ENCODE data around the gene FAT4. TPM values are rescaled to one million over a fixed set of nuclear protein-coding genes. Genes with fewer than 3 reads are reported as not detected.

The FAT4 gene
- total and polyA plus RNA-seq, 2 donors (not counting 1 experiment from before 2014, with no cell fraction given): 0.02 TPM; not detected in 1

GRCh38 chr4:125344198-125344597 lies 29.4 kb downstream of the FAT4 start:
- ATAC-seq (ENCODE audit: low read depth) (no peak), DNase-seq (no peak)
- whole genome bisulfite sequencing (ENCODE audit: insufficient coverage): no CpG with 5 or more reads among the region's 2 CpGs
- Histone ChIP-seq H3K27me3 (replicated peaks in 1 of 4; ENCODE audit: control extremely low read depth in 1 of 4, control insufficient read depth in 3 of 4, insufficient read depth in 4 of 4, low read length in 3 of 4) (no peaks in the 10 kb centered on the region), H3K9ac (ENCODE audit: low read length) (no peak overlapping the region), H2AFZ (ENCODE audit: insufficient read depth, low read depth, low read length, poor library complexity, severe bottlenecking) (no peak overlapping the region), H4K20me1 (ENCODE audit: control insufficient read depth, insufficient read depth, low read length, poor library complexity, severe bottlenecking) (no peaks in the 10 kb centered on the region), H3K27ac (ENCODE audit: low read length in 2 of 2) (no peak overlapping the region), H3K4me3 (ENCODE audit: control extremely low read depth in 1 of 5, extremely low read depth in 1 of 5, insufficient read depth in 1 of 5, low read depth in 2 of 5, low read length in 4 of 5) (no peak overlapping the region), H3K36me3 (replicated peaks in 1 of 2; ENCODE audit: control extremely low read depth in 1 of 2, control insufficient read depth in 1 of 2, extremely low read depth in 1 of 2, insufficient read depth in 2 of 2, low read length in 1 of 2) (no peaks in the 10 kb centered on the region), H3K4me2 (replicated peaks; ENCODE audit: low read depth, low read length, poor library complexity, severe bottlenecking) (no peak overlapping the region), H3K79me2 (ENCODE audit: control insufficient read depth, insufficient read depth, low read length) (no peaks in the 10 kb centered on the region), H3K9me3 (ENCODE audit: control extremely low read depth in 1 of 3, control insufficient read depth in 2 of 3, insufficient read depth in 1 of 3, low read length in 2 of 3) (no peaks in the 10 kb centered on the region), H3K4me1 (ENCODE audit: control insufficient read depth in 2 of 2, insufficient read depth in 2 of 2, low read length in 2 of 2) (no peaks in the 10 kb centered on the region)
- H3K27ac Mint-ChIP-seq: no peak overlapping the region
- no peak overlapping the region for H3K4me3 Mint-ChIP-seq
- intact Hi-C loops (cut with micrococcal nuclease): no loop called here
- ChIA-PET POLR2A (no interaction called here), CTCF (no interaction called here)
- H3K27me3 Mint-ChIP-seq: no peaks in the 10 kb centered on the region
- no peaks in the 10 kb centered on the region for H3K4me1 Mint-ChIP-seq
- TF ChIP-seq CTCF (IDR thresholded peaks at IDR 0.05) (no peak), EZH2 (IDR thresholded peaks at IDR 0.05; ENCODE audit: borderline replicate concordance, insufficient read depth, low read depth, low read length, poor library complexity, severe bottlenecking) (no peak)
- H3K9me3 Mint-ChIP-seq (ENCODE audit: insufficient read depth): no peaks in the 10 kb centered on the region

GRCh38 chr4:125346616-125347015 lies 31.9 kb downstream of the FAT4 start:
- Mint-ChIP-seq H3K27ac (no peak overlapping the region), H3K4me3 (no peak overlapping the region), H3K27me3 (no peaks in the 10 kb centered on the region), H3K9me3 (ENCODE audit: insufficient read depth) (no peaks in the 10 kb centered on the region), H3K4me1 (no peaks in the 10 kb centered on the region)
- Histone ChIP-seq H4K20me1 (ENCODE audit: control insufficient read depth, insufficient read depth, low read length, poor library complexity, severe bottlenecking) (no peaks in the 10 kb centered on the region), H2AFZ (ENCODE audit: insufficient read depth, low read depth, low read length, poor library complexity, severe bottlenecking) (no peak overlapping the region), H3K9me3 (ENCODE audit: control extremely low read depth in 1 of 3, control insufficient read depth in 2 of 3, insufficient read depth in 1 of 3, low read length in 2 of 3) (no peaks in the 10 kb centered on the region), H3K4me3 (ENCODE audit: control extremely low read depth in 1 of 5, extremely low read depth in 1 of 5, insufficient read depth in 1 of 5, low read depth in 2 of 5, low read length in 4 of 5) (no peak overlapping the region), H3K36me3 (replicated peaks in 1 of 2; ENCODE audit: control extremely low read depth in 1 of 2, control insufficient read depth in 1 of 2, extremely low read depth in 1 of 2, insufficient read depth in 2 of 2, low read length in 1 of 2) (no peaks in the 10 kb centered on the region), H3K4me2 (replicated peaks; ENCODE audit: low read depth, low read length, poor library complexity, severe bottlenecking) (no peak overlapping the region), H3K27me3 (replicated peaks in 1 of 4; ENCODE audit: control extremely low read depth in 1 of 4, control insufficient read depth in 3 of 4, insufficient read depth in 4 of 4, low read length in 3 of 4) (no peaks in the 10 kb centered on the region), H3K4me1 (ENCODE audit: control insufficient read depth in 2 of 2, insufficient read depth in 2 of 2, low read length in 2 of 2) (no peaks in the 10 kb centered on the region), H3K79me2 (ENCODE audit: control insufficient read depth, insufficient read depth, low read length) (no peaks in the 10 kb centered on the region), H3K9ac (ENCODE audit: low read length) (no peak overlapping the region), H3K27ac (ENCODE audit: low read length in 2 of 2) (no peak overlapping the region)
- DNase-seq: no peak
- WGBS (ENCODE audit: insufficient coverage): 86% methylated on average over 4 of the region's 4 CpGs
- TF ChIP-seq CTCF (IDR thresholded peaks at IDR 0.05) (no peak), EZH2 (IDR thresholded peaks at IDR 0.05; ENCODE audit: borderline replicate concordance, insufficient read depth, low read depth, low read length, poor library complexity, severe bottlenecking) (no peak)
- ATAC-seq (ENCODE audit: low read depth): no peak
- intact Hi-C loops (cut with micrococcal nuclease): no loop called here
- ChIA-PET POLR2A (no interaction called here), CTCF (no interaction called here)

Measured in B cell (primary cell).